SIG-M5 treated with dmso at 0.1 percent for 504 hours (cell line): ENCODE measurements around the gene TTC27.
"Not testable (repeated sequence)": the region's sequence is repeated elsewhere in the genome, so short reads cannot be mapped to it uniquely, and the experiment has no call there.

Experiments used
- DNase-seq: peaks from one replicate; lab custom pipeline; 2025; ENCODE audit not compliant: unreplicated experiment; lab: John Stamatoyannopoulos, UW

Gene TTC27

GRCh38 chr2:32719430-32719829 lies 91.6 kb downstream of the TTC27 start:
- no peak for DNase-seq

- DNase-seq, result no peak
Measured at GRCh38 chr2:32719933-32720716, 92.3 kb downstream of the TTC27 start.

- DNase-seq, result no peak
Measured at GRCh38 chr2:32720771-32721170, 92.9 kb downstream of the TTC27 start.

- DNase-seq, result no peak
Measured at GRCh38 chr2:32721376-32721775, 93.5 kb downstream of the TTC27 start.

GRCh38 chr2:32723467-32724079 lies 95.7 kb downstream of the TTC27 start:
- DNase-seq, result no peak

- not testable (repeated sequence) for DNase-seq
Measured at GRCh38 chr2:32726678-32727077, 98.8 kb downstream of the TTC27 start.

GRCh38 chr2:32727157-32727556 lies 99.3 kb downstream of the TTC27 start:
- no peak for DNase-seq

GRCh38 chr2:32730958-32731357 lies 103.1 kb downstream of the TTC27 start:
- not testable (repeated sequence) for DNase-seq

- DNase-seq, result no peak
Measured at GRCh38 chr2:32732120-32732519, 104.3 kb downstream of the TTC27 start.

GRCh38 chr2:32732912-32733472 lies 105.1 kb downstream of the TTC27 start:
- no peak for DNase-seq

- DNase-seq, result no peak
Measured at GRCh38 chr2:32735348-32735747, 107.5 kb downstream of the TTC27 start.

GRCh38 chr2:32738939-32739338 lies 111.1 kb downstream of the TTC27 start:
- no peak for DNase-seq

GRCh38 chr2:32739664-32740063 lies 111.8 kb downstream of the TTC27 start:
- no peak for DNase-seq

- no peak for DNase-seq
Measured at GRCh38 chr2:32741575-32741974, 113.7 kb downstream of the TTC27 start.

GRCh38 chr2:32742376-32742775 lies 114.5 kb downstream of the TTC27 start:
- DNase-seq, result no peak

- DNase-seq, result no peak
Measured at GRCh38 chr2:32743480-32744236, 115.8 kb downstream of the TTC27 start.

- DNase-seq, result no peak
Measured at GRCh38 chr2:32745191-32745590, 117.3 kb downstream of the TTC27 start.

- DNase-seq, result no peak
Measured at GRCh38 chr2:32745675-32746074, 117.8 kb downstream of the TTC27 start.

- no peak for DNase-seq
Measured at GRCh38 chr2:32746669-32747068, 118.8 kb downstream of the TTC27 start.

- no peak for DNase-seq
Measured at GRCh38 chr2:32748158-32748557, 120.3 kb downstream of the TTC27 start.

- no peak for DNase-seq
Measured at GRCh38 chr2:32750880-32751279, 123.0 kb downstream of the TTC27 start.

- DNase-seq, result no peak
Measured at GRCh38 chr2:32752205-32752604, 124.4 kb downstream of the TTC27 start.
